NCI-H748 (cell line): Measurements from ENCODE around the gene TICRR.

Experiments used
- DNase-seq: peaks from one replicate; lab custom pipeline; 2025; ENCODE audit not compliant: unreplicated experiment; lab: John Stamatoyannopoulos, UW

Gene TICRR

GRCh38 chr15:89628806-89629715 lies 53.8 kb downstream of the TICRR start:
- DNase-seq = no peak

GRCh38 chr15:89629829-89630228 lies 54.6 kb downstream of the TICRR start:
- no peak for DNase-seq

- no peak for DNase-seq
Observed at GRCh38 chr15:89630260-89630659, 55.0 kb downstream of the TICRR start.

DNA sequence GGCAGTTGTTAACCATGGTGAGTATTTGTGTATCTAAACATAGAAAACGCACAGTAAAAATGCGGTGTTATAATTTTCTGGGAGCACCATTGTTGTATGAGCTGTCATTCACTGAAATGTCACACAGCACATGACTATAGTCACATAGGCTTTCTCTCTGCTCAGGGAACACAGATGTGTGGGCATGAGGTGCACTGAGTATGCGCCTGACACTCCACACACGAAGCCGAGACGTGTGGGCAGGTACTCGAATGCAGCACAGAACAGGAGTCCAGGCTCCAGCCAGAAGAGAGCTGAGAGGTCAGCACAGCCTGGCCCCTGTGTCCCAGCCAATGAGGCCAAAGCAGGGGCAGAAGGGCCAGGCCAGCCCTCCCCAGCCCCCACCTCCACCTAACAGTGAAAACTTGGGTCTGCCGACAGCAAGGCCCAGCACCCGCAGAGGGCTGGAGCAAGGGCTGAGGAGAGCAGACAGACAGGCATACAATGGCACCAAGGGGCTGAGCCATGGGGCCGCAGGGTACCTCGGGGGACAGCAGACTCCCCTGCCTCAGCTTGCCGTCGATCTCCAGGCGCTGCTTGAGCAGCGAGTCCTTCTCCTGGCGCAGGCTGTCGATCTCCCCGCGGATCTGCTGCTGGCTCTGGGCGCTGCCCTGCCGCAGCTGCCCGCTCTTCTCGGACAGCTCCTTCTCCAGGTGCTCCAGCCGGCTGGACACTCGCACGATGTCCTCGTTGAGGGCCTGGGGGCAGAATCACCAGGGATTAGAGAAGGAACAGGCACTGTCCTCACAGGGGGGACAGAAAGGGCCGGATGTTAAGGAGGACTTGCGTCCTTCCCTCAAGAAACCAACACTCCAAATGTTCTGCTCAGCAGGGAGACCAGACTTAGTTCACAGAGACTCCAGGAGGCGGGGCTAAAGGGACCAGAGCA lies 56.0 kb downstream of the TICRR start:
- DNase-seq = no peak

DNA sequence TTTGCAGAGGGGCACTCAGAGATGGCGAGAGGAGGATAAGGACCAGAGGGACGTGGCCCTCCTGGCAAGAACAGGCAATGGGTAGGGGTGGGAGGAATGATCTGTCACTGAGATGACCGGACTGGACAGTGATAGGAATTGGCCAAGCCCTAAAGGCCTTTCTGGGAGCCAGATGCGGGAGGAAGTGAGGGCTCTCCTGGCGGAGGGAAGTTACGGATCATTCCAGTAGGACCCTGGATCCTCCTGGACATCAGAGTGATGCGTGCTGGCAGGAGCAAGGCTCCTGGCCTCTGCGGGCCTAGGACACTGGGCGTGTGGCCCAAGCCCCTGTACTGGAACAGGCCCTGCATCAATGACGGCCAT lies 56.6 kb downstream of the TICRR start:
- no peak for DNase-seq

- DNase-seq = no peak
Observed at GRCh38 chr15:89632563-89633430, 57.5 kb downstream of the TICRR start.

DNA sequence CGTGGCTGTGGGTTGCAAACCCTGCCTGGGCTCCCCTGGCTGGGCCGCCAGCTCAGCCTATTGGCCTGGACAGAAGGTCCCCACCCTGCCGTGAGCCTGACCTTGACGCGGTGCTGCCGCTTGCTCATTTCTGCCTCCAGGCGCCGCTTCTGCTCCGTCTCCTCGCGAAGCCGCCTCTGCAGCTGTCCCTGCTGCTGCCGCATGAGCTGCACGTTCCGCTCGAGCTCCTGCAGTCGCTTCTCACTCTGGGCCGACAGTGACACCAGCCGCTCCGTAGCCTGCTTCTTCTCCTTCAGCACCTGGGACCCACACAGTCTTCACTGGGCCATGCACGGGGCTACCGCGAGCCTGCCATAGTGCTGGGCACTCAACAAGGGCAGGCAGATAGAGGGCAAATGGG lies 58.3 kb downstream of the TICRR start:
- no peak for DNase-seq

- no peak for DNase-seq
Observed at GRCh38 chr15:89640245-89640644, 65.0 kb downstream of the TICRR start.

DNA sequence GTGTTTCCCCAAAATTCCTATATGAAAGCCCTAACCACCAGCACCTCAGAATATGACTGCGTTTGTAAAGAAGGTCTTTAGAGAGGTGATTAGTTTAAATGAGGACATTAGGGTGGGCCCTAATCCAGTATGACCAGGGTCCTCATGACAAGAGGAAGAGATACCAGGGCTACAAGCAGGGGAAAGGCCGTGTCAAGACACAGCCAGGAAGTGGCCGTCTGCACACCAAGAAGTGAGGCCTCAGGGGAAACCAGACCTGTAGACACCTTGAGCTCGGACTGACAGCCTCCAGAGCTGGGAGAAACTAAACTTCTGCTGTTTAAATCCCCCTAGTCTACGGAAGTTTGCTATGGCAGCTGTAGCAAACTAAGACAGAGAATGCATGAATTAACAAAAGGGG lies 65.8 kb downstream of the TICRR start:
- DNase-seq = no peak

- DNase-seq = no peak
Observed at GRCh38 chr15:89642106-89642505, 66.8 kb downstream of the TICRR start.

- no peak for DNase-seq
Observed at GRCh38 chr15:89645680-89646079, 70.4 kb downstream of the TICRR start.

DNA sequence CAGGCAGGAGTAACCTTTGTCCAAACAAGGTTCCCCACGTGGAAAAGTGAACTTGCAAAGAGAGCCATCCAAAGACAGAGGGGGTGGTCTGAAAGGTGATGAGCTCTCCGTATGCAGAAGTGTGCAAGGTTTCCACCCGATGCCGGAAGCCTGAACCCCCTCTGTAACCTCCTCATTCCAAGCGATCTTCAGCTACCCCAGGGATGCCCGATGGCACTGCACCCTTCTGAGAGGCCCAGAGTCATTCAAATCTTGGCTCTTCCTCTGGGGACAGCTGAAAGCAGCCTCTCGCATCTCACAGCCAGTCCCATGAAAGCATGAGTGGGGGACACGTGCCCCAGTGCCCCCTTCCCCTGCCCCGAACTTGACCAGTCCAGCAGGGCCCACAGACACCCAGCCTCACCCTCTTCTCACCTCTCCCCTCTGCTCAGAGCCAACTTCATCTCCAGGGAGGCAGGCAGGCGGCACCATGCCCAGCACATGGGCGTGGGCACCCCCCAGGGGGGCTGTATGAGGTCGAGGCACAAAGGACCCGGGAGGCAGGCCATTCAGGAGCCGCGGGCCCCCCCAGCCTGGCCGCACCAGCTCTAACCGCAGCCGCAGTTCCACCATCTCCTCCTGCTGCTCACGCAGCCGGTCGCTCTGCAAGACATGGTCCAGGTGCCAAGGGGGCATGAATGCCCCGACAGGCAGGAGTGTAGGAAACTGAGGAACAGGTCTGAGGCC lies 71.3 kb downstream of the TICRR start:
- no peak for DNase-seq

DNA sequence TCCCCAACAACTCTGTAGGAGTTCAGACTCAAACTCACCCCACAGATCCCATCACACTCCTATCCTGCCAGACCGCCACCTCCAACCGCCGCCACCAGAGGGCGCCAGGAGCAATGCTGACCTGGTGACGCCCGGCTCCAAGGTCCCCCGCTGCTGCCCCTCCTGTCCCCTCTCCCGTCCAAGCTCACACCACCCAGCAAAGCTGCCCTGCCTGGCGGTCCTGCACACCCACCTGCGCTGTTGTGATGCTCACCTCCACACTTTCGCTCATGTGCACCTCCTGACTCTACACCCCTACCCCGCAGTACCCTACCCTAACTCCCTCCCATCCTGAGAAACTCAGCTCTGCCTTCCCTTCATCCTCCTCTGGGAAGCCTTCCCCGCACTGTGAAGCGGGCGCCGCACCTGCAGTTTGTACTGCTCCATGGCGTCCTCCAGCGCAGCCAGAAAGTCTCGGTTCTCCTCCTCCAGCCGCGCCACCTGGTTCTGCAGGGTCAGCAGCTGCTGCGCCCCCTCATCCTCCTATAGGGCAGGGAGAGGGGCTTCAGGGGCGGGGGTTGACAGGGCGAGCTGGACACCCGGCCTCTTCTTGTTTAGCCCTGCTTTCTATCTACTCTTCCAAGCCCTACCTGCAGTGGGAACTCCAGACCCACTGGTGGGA lies 72.1 kb downstream of the TICRR start:
- peak; percentile 46 for DNase-seq

GRCh38 chr15:89648106-89649012 lies 73.1 kb downstream of the TICRR start:
- DNase-seq = no peak

GRCh38 chr15:89649013-89649625 lies 73.8 kb downstream of the TICRR start:
- DNase-seq = no peak

DNA sequence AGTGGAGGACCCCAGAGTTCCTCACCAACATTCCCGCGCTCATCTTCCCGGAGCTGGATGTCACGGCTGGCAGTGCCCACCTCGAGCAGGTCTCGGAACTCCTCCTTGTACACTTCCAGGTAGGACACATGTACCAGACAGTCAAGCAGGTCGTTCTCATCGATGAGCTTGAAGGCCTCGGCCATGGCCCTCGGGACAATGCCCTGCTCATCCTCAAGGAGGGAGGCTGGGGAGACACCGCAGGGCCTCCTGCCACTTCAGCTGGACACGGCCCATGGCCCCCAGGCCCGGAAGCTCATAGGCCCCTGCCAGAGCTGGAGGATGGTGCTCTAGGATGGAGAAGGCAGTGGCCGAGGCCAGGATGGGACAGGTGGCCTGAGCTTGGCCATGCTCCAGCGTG lies 74.4 kb downstream of the TICRR start:
- no peak for DNase-seq

GRCh38 chr15:89652131-89652530 lies 76.9 kb downstream of the TICRR start:
- DNase-seq = no peak

- no peak for DNase-seq
Observed at GRCh38 chr15:89652666-89653065, 77.4 kb downstream of the TICRR start.
